ENCODE measurements around the gene ZNF668. TPM values are rescaled to one million over a fixed set of nuclear protein-coding genes. Genes with fewer than 3 reads are reported as not detected.

The ZNF668 gene
- total RNA-seq, 2 experiments from 2014 or later, result 4.5 to 6.0 TPM

DNA sequence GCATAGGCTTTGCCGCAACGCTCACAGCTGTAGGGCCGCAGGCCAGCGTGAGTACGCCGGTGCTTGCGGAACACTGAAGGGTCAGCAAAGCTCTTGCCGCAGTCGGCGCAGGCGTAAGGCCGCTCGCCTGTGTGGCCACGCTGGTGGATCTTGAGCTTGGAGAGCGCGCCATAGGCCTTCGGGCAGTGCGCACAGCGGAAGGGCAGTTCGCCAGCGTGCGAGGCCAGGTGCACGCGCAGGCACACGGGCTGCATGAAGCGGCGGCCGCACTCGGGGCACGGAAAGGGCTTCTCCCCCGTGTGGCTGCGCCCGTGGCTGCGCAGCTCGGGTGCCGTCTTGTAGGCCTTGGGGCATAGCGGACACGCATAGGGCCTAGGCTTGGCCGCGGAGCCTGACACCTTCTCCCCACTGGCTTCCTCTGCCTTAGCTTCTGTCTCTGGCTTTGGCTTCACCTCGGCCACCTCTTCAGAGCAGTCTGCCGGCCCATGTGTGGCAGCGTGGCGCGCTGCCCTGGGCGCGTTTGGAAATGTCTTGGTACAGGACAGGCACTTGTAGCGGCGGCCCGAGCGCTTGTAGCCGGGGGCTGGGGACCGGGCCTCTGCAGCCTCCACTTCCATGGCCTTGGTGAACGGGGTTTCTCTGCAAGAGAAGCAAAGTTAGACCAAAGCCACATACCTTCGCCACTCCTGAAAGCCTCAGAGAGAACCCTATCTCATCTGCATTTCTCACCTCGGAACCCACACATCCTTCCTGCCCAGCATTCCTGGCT is 10.0 kb downstream of the ZNF668 start:
- H3K4me1 Mint-ChIP-seq (ENCODE audit: low read depth), result peaks cover 42% of the 10 kb centered on the region
- Histone ChIP-seq H3K27ac (ENCODE audit: low read depth in 1 of 2, low read length in 2 of 2) (no peak overlapping the region), H3K36me3 (ENCODE audit: insufficient read depth, low read length) (peaks cover 17% of the 10 kb centered on the region), H3K4me3 (ENCODE audit: low read length) (peak overlapping the region; percentile 19), H3K4me1 (ENCODE audit: insufficient read depth, low read length) (peaks cover 53% of the 10 kb centered on the region), H3K9me3 (ENCODE audit: control insufficient read depth in 1 of 2, insufficient read depth in 1 of 2, low read length in 2 of 2) (no peaks in the 10 kb centered on the region), H3K27me3 (ENCODE audit: control insufficient read depth in 1 of 2, insufficient read depth in 2 of 2, low read length in 2 of 2) (no peaks in the 10 kb centered on the region)
- no peaks in the 10 kb centered on the region for H3K27me3 Mint-ChIP-seq
- H3K9me3 Mint-ChIP-seq, result no peaks in the 10 kb centered on the region
- H3K4me3 Mint-ChIP-seq, result peak overlapping the region; percentile 58
- H3K27ac Mint-ChIP-seq, result peak overlapping the region; percentile 72
- H3K36me3 Mint-ChIP-seq (ENCODE audit: low read depth), result peaks cover 36% of the 10 kb centered on the region
- TF ChIP-seq, protein P1, sequence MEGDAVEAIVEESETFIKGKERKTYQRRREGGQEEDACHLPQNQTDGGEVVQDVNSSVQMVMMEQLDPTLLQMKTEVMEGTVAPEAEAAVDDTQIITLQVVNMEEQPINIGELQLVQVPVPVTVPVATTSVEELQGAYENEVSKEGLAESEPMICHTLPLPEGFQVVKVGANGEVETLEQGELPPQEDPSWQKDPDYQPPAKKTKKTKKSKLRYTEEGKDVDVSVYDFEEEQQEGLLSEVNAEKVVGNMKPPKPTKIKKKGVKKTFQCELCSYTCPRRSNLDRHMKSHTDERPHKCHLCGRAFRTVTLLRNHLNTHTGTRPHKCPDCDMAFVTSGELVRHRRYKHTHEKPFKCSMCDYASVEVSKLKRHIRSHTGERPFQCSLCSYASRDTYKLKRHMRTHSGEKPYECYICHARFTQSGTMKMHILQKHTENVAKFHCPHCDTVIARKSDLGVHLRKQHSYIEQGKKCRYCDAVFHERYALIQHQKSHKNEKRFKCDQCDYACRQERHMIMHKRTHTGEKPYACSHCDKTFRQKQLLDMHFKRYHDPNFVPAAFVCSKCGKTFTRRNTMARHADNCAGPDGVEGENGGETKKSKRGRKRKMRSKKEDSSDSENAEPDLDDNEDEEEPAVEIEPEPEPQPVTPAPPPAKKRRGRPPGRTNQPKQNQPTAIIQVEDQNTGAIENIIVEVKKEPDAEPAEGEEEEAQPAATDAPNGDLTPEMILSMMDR (IDR thresholded peaks at IDR 0.05), result no peak
- ChIA-PET POLR2A (interaction anchor here (0.6 to 1.4 kb wide), 3 partner anchors 10 to 734 kb away, joined by 3 to 12 read pairs (median 3); partner anchors contain the start of genes ZNF646 and ZNF668), CTCF (no interaction called here)
- DNase-seq, result peak in 4 of 14 experiments; percentile 13 to 68 (median 48)
- intact Hi-C loops (cut with DNase I, micrococcal nuclease), result no loop called here
- peak; percentile 48 for ATAC-seq (ENCODE audit: poor library complexity)

DNA sequence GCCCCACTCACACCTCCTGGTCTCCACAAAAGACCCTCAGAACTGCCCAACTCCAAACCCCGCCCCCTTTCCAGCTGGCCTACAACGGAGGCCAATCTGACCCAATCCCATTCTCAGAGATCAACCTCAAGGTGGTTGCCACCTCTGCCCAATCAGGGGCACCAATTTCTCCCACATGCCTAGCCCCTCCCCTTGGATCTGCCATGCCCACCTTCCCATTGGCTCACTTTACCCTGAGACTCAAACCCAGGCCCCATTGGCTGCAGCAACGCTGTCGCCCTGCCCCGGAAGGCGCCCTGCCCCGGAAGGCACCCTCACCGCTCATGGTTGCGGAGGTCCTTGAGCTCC is 10.6 kb downstream of the ZNF668 start:
- peaks cover 37% of the 10 kb centered on the region for H3K4me1 Mint-ChIP-seq (ENCODE audit: low read depth)
- H3K27ac Mint-ChIP-seq, result no peak overlapping the region
- Histone ChIP-seq H3K4me1 (ENCODE audit: insufficient read depth, low read length) (peaks cover 53% of the 10 kb centered on the region), H3K27ac (ENCODE audit: low read depth in 1 of 2, low read length in 2 of 2) (no peak overlapping the region), H3K9me3 (ENCODE audit: control insufficient read depth in 1 of 2, insufficient read depth in 1 of 2, low read length in 2 of 2) (no peaks in the 10 kb centered on the region), H3K36me3 (ENCODE audit: insufficient read depth, low read length) (peaks cover 17% of the 10 kb centered on the region), H3K4me3 (ENCODE audit: low read length) (peak overlapping the region; percentile 19), H3K27me3 (ENCODE audit: control insufficient read depth in 1 of 2, insufficient read depth in 2 of 2, low read length in 2 of 2) (no peaks in the 10 kb centered on the region)
- no peak for ATAC-seq (ENCODE audit: poor library complexity)
- POLR2A ChIA-PET, result interaction anchor here (0.7 kb wide), 1 partner anchor 110 kb away, joined by 3 read pairs; no protein-coding TSS in a partner anchor
- H3K4me3 Mint-ChIP-seq, result no peak overlapping the region
- no peaks in the 10 kb centered on the region for H3K9me3 Mint-ChIP-seq
- DNase-seq, result no peak
- TF ChIP-seq, protein P1 (IDR thresholded peaks at IDR 0.05), result no peak
- H3K36me3 Mint-ChIP-seq (ENCODE audit: low read depth), result peaks cover 36% of the 10 kb centered on the region
- H3K27me3 Mint-ChIP-seq, result no peaks in the 10 kb centered on the region
- CTCF ChIA-PET, result no interaction called here
- intact Hi-C loops (cut with DNase I, micrococcal nuclease), result no loop called here

DNA sequence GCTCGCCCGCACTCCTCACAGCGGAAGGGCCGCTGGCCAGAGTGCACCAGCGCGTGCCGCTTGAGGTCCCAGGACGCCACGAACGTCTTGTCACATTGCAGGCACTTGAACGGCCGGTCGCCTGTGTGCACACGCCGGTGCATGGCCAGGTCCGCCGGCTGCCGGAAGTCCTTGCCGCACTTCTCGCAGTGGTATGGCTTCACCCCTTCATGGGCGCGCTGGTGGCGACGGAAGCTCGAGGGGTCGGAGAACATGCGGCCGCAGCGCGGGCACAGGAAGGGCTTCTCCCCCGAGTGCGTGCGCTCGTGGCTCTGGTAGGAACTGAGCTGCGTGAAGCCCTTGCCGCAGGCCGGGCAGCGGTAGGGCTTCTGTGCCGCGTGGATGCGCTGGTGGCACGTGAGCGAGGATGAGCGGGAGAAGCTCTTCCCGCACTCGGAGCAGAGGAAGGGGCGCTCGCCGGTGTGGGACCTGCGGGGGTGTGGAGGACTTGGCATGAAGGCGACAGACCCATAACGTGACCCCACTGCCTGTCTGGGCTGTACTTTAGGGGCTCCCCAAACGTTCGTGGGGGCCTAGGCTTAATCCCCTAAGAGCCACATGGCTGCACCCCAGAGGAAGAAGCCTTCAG is 12.1 kb downstream of the ZNF668 start:
- peaks cover 17% of the 10 kb centered on the region for H3K36me3 ChIP-seq (ENCODE audit: insufficient read depth, low read length)
- peak in 1 of 14 experiments; percentile 17 for DNase-seq
- no peaks in the 10 kb centered on the region for H3K9me3 Mint-ChIP-seq
- H3K27ac Mint-ChIP-seq, result no peak overlapping the region
- peaks cover 36% of the 10 kb centered on the region for H3K36me3 Mint-ChIP-seq (ENCODE audit: low read depth)
- no peak for ATAC-seq (ENCODE audit: poor library complexity)
- H3K4me3 ChIP-seq (ENCODE audit: low read length), result no peak overlapping the region
- ChIA-PET POLR2A (no interaction called here), CTCF (interaction anchor here (0.7 kb wide), 1 partner anchor 217 kb away, joined by 3 read pairs; no protein-coding TSS in a partner anchor)
- peaks cover 53% of the 10 kb centered on the region for H3K4me1 ChIP-seq (ENCODE audit: insufficient read depth, low read length)
- H3K27ac ChIP-seq (ENCODE audit: low read depth in 1 of 2, low read length in 2 of 2), result no peak overlapping the region
- no peaks in the 10 kb centered on the region for H3K27me3 Mint-ChIP-seq
- TF ChIP-seq, protein P1 (IDR thresholded peaks at IDR 0.05), result no peak
- no peak overlapping the region for H3K4me3 Mint-ChIP-seq
- H3K4me1 Mint-ChIP-seq (ENCODE audit: low read depth), result peaks cover 37% of the 10 kb centered on the region
- no peaks in the 10 kb centered on the region for H3K27me3 ChIP-seq (ENCODE audit: control insufficient read depth in 1 of 2, insufficient read depth in 2 of 2, low read length in 2 of 2)
- H3K9me3 ChIP-seq (ENCODE audit: control insufficient read depth in 1 of 2, insufficient read depth in 1 of 2, low read length in 2 of 2), result no peaks in the 10 kb centered on the region
- intact Hi-C loops (cut with DNase I, micrococcal nuclease), result no loop called here
